Pancreas (tissue), 10 donors: Measurements from ENCODE around the gene IL36RN. TPM values are rescaled to one million over a fixed set of nuclear protein-coding genes. Genes with fewer than 3 reads are reported as not detected.
A peak's percentile ranks its signal among the peaks of the same experiment; 100 is the strongest.

ENCODE experiments used
- ATAC-seq, 4 donors: fragments of 200-7000 bp; cut with Tn5 transposase; one replicate each; pipeline versions ENCODE4 v1.8.0 to v1.9.1; 2020; ENCODE audit warnings: mild to moderate bottlenecking in 4 of 4, moderate library complexity in 4 of 4
- DNase-seq, 6 donors: peaks; one replicate each; pipeline ENCODE4 v3.0.0-alpha.2; 2020
- FAIRE-seq: peaks from 2 replicates; lab custom pipeline; 2012; peaks lifted over from hg19 to GRCh38; lab: Jason Lieb, UNC
- H3K27ac ChIP-seq, 4 donors: fragments of 200-600 bp; sonication (generic); 1 replicate in 3 of 4; 2 replicates in 1 of 4; pipeline versions ENCODE4 v1.5.0 to v1.8.0; 2020
- H3K27me3 ChIP-seq, 4 donors: fragments of 200-600 bp; one replicate each; pipeline ENCODE4 v1.8.0; 2021
- H3K36me3 ChIP-seq, 3 donors: fragments of 200-600 bp; sonication (generic) in 1 of 3; one replicate each; pipeline versions ENCODE4 v1.5.0 to v1.8.0; 2020 to 2021
- H3K4me1 ChIP-seq, 3 donors: fragments of 200-600 bp; one replicate each; pipeline ENCODE4 v1.8.0; 2021
- H3K4me3 ChIP-seq, 4 donors: fragments of 200-600 bp; sonication (generic) in 2 of 4; one replicate each; pipeline versions ENCODE4 v1.5.0 to v1.8.0; 2020 to 2021
- H3K9me3 ChIP-seq, 4 donors: fragments of 200-600 bp; one replicate each; pipeline ENCODE4 v1.8.0; 2021
- WGBS, 2 donors: extraction: QIAGEN DNeasy Blood & Tissue Kit; methylation state at CpG; one replicate each; pipeline ENCODE4 v1.1.7; 2013; 5-methylcytosine and 5-hydroxymethylcytosine counted together
- intact Hi-C, 3 donors: fragments of 100-400 bp; cut with DNase I; formaldehyde crosslinking; loops; one replicate each; pipeline versions ENCODE4 v1.11.1 to v1.14.2; 2022
- polyA plus RNA-seq, 2 donors: library from polyadenylated mRNA; stranded (reverse); fragments of 200-250 nt; gene quantifications; one replicate each; pipeline ENCODE4 v1.2.3, GENCODE V29; 2013
- total RNA-seq, 6 donors: library from RNA; stranded (reverse); fragmentation: NEBNext Ultra II Directional in 4 of 6; extraction: Animal tissue kit (Norgen Biotek cat#: 25700) in 4 of 6; gene quantifications; one replicate each; pipeline versions ENCODE4 v1.2.1 to v1.2.4, GENCODE V29; 2021 to 2023
- TF ChIP-seq, protein P1 (sequence below), 4 donors: fragments of 200-600 bp; sonication (generic) in 3 of 4; IDR thresholded peaks; one replicate each; pipeline versions ENCODE4 v1.5.0 to v1.8.0; 2021; ENCODE audit warnings: antibody characterized with exemption in 4 of 4
- donor health status: healthy with polysubstance abuse.
- donor health status: DM: no; HTN: no; CAD: no; lungs with moderate emphysema.
- donor health status: DM: no; HTN: no; CAD: no.
- donor health status: control.
- donor health status: control.
- donor health status: Bipolar disorder and iron deficiency.
- donor health status: DM: yes; HTN: yes; CAD: no.
- donor health status: DM: no; HTN: no; CAD: no.
- donor health status: DM: no; HTN: no; CAD: no.
- donor health status: DM: yes; HTN: yes; CAD: no.

IL36RN gene
- total and polyA plus RNA-seq, 8 donors: not detected

DNA sequence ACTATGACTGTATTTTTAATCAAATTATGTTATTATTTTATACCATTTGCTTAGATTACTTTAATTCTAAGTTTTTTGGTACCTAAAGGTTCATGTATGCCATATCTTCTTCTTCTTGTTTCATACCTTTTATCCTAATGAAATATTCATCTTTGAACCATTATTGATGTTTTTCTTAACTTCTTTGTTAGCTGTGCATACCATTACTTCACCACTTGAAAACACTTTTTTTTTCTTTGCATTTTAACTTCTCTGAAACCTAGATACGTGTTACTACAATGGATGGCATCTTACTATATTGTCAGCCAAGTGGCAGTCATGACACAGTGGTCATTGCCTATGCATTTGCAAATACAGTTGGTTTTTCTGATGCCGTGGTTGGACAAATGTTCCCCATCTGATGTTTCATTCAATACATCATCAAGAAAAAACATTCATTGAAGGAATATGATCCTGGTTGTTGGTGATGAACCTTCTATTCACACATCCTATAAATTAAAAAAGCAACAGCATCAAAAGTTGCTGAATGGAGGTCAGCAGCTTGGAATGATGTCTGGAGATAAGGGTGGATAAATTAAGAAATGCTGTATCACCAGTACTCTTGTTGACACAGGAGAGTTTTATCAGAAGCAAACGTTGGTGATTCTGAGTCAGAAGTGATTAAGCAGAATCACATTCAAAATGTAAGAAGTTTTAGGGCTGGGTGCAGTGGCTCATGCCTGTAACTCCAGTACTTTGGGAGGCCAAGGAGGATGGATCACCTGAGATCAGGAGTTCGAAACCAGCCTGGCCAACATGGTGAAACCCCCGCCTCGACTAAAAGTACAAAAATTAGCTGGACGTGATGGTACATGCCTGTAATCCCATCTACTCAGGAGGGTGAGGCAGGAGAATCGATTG, 46.3 kb upstream of the IL36RN start:
- no peaks in the 10 kb centered on the region for H3K9me3 ChIP-seq
- ATAC-seq: peak in 2 of 4 donors; percentile 40 to 61
- no peaks in the 10 kb centered on the region for H3K27me3 ChIP-seq
- no peaks in the 10 kb centered on the region for H3K36me3 ChIP-seq
- H3K4me1 ChIP-seq: no peaks in the 10 kb centered on the region
- intact Hi-C loops: no loop called here
- no peak for FAIRE-seq
- no peak overlapping the region for H3K4me3 ChIP-seq
- TF ChIP-seq, protein P1, sequence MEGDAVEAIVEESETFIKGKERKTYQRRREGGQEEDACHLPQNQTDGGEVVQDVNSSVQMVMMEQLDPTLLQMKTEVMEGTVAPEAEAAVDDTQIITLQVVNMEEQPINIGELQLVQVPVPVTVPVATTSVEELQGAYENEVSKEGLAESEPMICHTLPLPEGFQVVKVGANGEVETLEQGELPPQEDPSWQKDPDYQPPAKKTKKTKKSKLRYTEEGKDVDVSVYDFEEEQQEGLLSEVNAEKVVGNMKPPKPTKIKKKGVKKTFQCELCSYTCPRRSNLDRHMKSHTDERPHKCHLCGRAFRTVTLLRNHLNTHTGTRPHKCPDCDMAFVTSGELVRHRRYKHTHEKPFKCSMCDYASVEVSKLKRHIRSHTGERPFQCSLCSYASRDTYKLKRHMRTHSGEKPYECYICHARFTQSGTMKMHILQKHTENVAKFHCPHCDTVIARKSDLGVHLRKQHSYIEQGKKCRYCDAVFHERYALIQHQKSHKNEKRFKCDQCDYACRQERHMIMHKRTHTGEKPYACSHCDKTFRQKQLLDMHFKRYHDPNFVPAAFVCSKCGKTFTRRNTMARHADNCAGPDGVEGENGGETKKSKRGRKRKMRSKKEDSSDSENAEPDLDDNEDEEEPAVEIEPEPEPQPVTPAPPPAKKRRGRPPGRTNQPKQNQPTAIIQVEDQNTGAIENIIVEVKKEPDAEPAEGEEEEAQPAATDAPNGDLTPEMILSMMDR (IDR thresholded peaks at IDR 0.05): no peak
- WGBS, 2 donors: 60 to 72% methylated on average over 8 of the region's 8 CpGs
- no peak for DNase-seq
- no peak overlapping the region for H3K27ac ChIP-seq

DNA sequence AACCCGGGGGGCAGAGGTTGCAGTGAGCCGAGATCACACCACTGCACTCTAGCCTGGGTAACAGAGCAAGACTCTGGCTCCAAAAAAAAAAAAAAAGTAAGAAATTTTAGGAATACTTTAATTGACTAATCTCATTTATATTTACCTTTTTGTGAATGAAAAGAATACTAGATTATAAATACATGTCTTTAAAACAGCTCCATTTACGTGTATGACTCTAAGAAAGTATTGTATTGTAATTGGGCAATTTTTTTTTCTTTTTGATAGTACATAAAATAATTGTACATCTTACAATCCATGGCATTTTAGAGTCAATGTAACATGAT, 45.7 kb upstream of the IL36RN start:
- 63 to 77% methylated on average over 3 of the region's 3 CpGs for WGBS, 2 donors
- Histone ChIP-seq H3K9me3 (no peaks in the 10 kb centered on the region), H3K27ac (no peak overlapping the region), H3K4me3 (no peak overlapping the region), H3K27me3 (no peaks in the 10 kb centered on the region), H3K36me3 (no peaks in the 10 kb centered on the region), H3K4me1 (no peaks in the 10 kb centered on the region)
- TF ChIP-seq, protein P1 (IDR thresholded peaks at IDR 0.05): no peak
- ATAC-seq: no peak
- FAIRE-seq: no peak
- intact Hi-C loops: no loop called here
- no peak for DNase-seq

GRCh38 chr2:113014067-113014466, 44.9 kb upstream of the IL36RN start:
- H3K27ac ChIP-seq: no peak overlapping the region
- no peaks in the 10 kb centered on the region for H3K27me3 ChIP-seq
- 90 to 97% methylated on average over 2 of the region's 2 CpGs for WGBS, 2 donors
- TF ChIP-seq, protein P1 (IDR thresholded peaks at IDR 0.05): no peak
- no peak overlapping the region for H3K4me3 ChIP-seq
- no peak for FAIRE-seq
- ATAC-seq: no peak
- intact Hi-C loops: no loop called here
- H3K9me3 ChIP-seq: no peaks in the 10 kb centered on the region
- no peaks in the 10 kb centered on the region for H3K4me1 ChIP-seq
- DNase-seq: no peak
- no peaks in the 10 kb centered on the region for H3K36me3 ChIP-seq

- H3K4me1 ChIP-seq: no peaks in the 10 kb centered on the region
- 49 to 68% methylated on average over 1 of the region's 1 CpG for WGBS, 2 donors
Observed at GRCh38 chr2:113015042-113015441, 44.0 kb upstream of the IL36RN start.

More at GRCh38 chr2:113015042-113015441, 44.0 kb upstream of the IL36RN start:
- TF ChIP-seq, protein P1 (IDR thresholded peaks at IDR 0.05): no peak
- FAIRE-seq (no peak), DNase-seq (no peak), ATAC-seq (no peak)
- no peaks in the 10 kb centered on the region for H3K27me3 ChIP-seq
- no peak overlapping the region for H3K27ac ChIP-seq
- intact Hi-C loops: no loop called here
- H3K9me3 ChIP-seq: no peaks in the 10 kb centered on the region
- H3K36me3 ChIP-seq: no peaks in the 10 kb centered on the region
- no peak overlapping the region for H3K4me3 ChIP-seq
